HG03064 (cell line): ENCODE results near the gene SULF2.

Source experiments
- ATAC-seq: cut with Tn5 transposase; IDR thresholded peaks from one replicate; pipeline ENCODE4 v1.9.1; 2021; ENCODE audit warnings: low read depth; ENCODE audit not compliant: unreplicated experiment

SULF2 gene

GRCh38 chr20:47785854-47786764 lies 828 bp upstream of the SULF2 start:
- no peak for ATAC-seq

GRCh38 chr20:47784599-47785310 lies 526 bp downstream of the SULF2 start:
- ATAC-seq, result no peak

GRCh38 chr20:47783828-47784598 lies 1.3 kb downstream of the SULF2 start:
- no peak for ATAC-seq

- ATAC-seq, result no peak
These were observed 2.2 kb downstream of the SULF2 start for GRCh38 chr20:47782920-47783552.

- ATAC-seq, result no peak
These were observed 3.2 kb downstream of the SULF2 start for GRCh38 chr20:47782076-47782475.

DNA sequence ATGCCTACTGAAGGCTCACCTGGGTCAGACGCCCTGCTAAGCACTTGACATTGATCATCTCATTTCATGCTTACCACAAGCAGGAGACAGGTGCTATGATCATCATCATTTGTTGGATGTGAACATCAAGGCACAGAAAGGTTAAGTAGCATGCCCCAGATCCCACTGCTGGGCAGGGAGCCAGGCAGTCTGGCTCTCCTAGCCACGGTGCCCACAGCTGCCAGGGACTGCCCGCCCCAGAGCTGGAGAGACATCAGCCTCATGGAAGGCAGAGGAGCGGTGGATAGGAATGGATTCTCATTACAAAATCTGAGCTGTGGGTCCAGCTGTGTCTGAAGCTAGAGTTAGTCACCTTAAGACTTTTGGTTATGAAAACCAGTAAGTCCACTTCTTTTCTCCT lies 3.6 kb downstream of the SULF2 start:
- no peak for ATAC-seq

DNA sequence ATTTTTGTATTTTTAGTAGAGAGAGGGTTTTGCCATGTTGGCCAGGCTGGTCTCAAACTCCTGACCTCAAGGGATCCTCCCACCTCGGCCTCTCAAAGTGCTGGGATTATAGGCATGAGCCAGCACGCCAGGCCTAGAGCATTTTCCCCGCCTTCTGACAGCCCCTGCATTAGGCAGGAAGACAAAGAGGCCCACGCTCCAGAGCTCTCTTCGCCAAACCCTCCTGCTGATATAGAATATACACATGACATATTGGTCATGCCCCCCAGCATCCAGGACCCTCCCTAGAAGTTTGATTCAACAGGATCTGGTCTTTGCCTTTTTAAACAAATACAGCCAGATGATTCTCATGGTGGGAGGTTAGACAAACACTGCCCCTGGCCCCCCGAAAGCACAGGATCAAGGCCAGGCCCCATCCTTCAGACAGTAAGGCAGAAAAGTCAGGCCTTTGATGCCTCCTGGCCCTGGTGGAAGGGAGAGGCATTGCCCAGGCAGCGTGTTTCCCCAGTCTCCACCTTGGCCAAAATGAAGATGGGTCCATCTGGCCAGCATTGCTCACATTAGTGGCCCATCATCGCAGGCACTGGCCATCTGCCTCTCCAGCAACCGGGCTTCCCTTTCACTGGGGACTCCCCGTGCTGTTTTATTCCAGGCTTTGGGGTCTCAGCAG lies 4.4 kb downstream of the SULF2 start:
- ATAC-seq, result no peak

GRCh38 chr20:47778398-47779354 lies 6.6 kb downstream of the SULF2 start:
- no peak for ATAC-seq

DNA sequence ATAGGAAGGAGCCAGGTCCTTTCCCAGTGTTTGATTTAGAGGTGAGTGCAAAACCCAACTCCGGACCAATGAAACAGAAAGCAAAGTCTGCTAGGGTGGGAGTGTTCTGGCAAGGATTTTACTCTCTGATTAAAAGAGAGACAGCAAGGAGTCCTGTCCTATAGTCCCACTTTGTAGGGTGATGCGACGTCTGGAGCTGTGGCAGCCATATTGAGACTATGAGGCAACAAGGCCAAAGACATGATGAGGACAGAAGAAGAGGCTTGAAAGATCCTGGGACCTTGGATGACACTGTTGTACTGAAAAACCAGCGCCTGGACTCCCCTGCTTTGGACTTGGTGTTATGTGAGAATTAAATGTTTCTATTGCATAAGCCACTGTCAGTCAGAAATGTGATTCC lies 8.1 kb downstream of the SULF2 start:
- no peak for ATAC-seq

DNA sequence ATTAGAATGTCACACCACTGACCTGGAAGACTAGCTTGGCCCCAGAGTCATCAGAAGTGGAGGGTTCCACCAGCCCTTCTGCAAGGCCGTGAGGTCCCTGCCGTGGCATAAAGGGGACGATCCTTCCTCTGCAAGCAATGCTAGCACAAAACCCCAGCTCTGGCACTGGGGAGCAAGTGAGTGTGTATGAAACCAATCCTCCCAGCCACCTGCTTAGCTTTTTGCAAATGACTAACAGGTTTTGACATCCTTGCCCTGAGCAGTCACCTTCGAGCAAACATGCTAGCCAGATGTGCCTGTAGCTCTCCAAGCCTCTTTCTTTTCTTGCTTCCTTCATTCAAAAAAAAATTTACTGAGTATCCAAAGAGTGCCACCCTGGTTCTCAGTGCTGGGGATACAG lies 8.6 kb downstream of the SULF2 start:
- ATAC-seq, result no peak

DNA sequence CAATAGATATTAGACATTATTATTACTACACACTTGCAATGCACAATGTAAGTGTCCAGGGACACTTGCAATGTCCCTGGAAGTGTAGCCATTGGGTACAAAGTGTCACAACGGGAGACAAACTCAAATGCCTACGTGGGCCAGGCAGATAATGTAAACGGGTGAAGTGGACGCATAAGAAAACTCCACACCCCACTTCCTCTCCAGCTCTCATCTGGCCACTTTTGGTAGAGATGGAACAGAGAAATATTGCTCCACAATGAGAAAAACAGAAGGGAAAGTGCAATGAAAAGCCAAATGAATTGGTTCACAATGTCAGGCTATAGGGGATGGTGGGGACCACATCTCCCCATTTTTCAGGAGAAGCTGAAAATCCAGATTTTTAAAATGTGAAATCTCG lies 9.4 kb downstream of the SULF2 start:
- ATAC-seq, result no peak

GRCh38 chr20:47775039-47775438 lies 10.2 kb downstream of the SULF2 start:
- no peak for ATAC-seq

GRCh38 chr20:47774131-47774777 lies 11.0 kb downstream of the SULF2 start:
- ATAC-seq, result no peak

GRCh38 chr20:47773371-47773786 lies 11.9 kb downstream of the SULF2 start:
- no peak for ATAC-seq

DNA sequence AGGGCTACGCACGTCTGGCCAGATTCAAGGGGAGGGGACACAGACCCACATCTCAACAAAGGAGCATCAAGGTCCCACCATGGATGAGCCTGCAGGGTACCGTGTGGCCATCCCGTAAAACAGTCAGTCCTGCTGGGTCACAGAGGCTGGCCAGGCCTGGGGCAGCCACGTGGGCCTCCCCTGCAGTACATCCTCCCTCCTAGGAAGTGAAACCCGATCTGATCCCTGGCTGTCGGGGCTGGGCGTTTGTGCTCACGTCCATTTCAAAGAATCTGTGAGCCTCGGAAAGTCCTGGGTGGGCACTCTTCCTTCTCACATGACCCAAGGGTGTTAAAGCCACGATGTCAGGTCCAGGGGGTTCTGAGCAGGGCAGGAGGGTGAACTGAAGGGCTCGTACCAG lies 14.3 kb downstream of the SULF2 start:
- no peak for ATAC-seq

DNA sequence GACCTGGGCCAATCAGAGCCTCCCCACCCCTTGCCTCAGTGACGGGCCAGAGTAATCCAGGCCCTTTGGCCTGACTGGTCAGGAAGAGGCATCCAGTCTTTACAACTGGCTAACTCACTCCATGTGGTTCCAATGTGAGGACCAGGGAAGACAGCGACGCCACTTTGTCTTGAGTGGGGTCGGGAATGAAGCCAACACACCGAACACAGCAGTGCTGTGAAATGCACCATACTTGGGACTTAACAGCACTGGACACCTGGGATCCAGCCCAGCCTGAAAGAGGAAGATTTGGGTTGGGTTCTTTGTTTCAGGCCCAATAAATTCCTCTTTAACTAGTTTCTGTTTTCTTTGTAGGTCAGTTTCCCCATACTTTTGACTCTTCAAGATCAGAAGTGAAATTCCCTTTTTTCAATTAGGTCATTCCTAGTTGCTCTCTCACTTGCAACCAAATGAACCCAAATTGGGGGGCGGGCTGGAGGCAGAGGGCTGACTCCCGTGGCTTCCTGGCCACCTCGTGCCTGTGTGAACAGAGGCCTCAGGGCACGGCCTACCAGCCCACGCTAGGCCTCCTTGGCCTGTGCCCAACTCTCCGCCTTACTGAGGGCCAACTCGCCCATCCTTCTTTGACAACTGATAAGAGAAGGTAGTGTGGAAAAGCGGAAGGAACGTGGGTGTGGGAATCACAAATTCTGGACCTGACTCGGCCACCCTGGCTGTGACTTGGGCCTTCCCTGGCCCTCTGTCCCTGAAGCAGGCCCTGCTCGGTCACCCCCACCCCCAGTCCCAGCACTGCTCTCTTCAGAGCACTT lies 17.1 kb downstream of the SULF2 start:
- no peak for ATAC-seq

DNA sequence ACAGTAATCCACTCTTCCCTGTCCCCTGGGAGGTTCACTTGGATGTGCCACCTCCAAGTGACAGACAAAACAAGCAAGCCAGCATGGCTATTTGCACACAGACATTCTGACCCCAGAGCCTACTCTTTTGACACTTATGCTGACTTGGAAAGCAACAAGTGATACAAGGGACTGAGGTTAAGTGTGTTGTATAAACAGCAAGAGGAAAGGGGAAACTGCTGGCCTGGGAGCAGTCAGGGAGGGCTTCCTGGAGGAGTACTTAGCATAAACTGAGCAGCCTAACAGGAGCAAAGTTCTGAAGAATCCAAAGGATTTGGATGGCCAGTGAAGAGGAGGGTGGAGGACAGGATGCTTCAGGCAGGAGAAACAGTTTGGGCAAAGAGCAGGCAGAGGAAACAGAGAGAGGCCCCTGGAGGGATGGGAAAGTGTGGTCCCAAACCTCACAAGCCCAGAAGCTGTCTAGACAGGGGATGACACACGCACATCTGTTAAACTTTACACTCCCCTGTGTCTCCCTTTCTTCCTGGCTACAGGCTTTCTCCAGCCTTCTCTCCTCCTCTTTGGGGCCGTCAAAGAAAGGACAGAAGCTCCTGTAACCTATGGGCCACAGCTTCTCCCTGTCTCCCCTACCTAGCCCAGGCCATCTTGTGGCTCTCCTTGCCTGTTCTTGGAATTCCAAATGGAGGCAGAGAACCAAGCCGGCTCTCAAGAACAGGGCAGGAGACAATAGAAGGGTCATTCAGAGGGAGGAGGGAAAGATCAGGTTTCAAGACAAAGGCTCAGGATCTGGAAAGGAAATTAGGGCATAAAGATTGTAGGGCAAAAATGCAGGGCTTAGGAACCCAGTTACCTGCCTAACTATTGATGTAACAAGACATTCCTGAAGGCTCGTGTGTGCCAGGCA lies 19.3 kb downstream of the SULF2 start:
- ATAC-seq, result no peak
